Spinal cord (tissue), 10 donors: ENCODE measurements around the gene TMEM248. TPM values are rescaled to one million over a fixed set of nuclear protein-coding genes. Genes with fewer than 3 reads are reported as not detected.
"Not testable (repeated sequence)": the region's sequence is repeated elsewhere in the genome, so short reads cannot be mapped to it uniquely, and the experiment has no call there.

ENCODE experiments used
- DNase-seq, 6 donors: peaks; one replicate each; pipeline versions ENCODE4 v3.0.0 to v3.0.0-alpha.2; 2013 to 2015; ENCODE audit warnings: low spot score in 6 of 6, low read depth in 4 of 6
- H3K27ac ChIP-seq: one replicate; pipeline ENCODE4 v1.5.1; 2013; ENCODE audit warnings: low read depth, low read length, control low read depth
- H3K27me3 ChIP-seq: one replicate; pipeline ENCODE4 v1.6.1; 2013; ENCODE audit warnings: low read length; ENCODE audit not compliant: control insufficient read depth, insufficient read depth
- H3K36me3 ChIP-seq: one replicate; pipeline ENCODE4 v1.6.1; 2013; ENCODE audit warnings: low read length; ENCODE audit not compliant: control insufficient read depth, insufficient read depth
- H3K4me1 ChIP-seq: one replicate; pipeline ENCODE4 v1.6.1; 2013; ENCODE audit warnings: low read length; ENCODE audit not compliant: control insufficient read depth, insufficient read depth
- H3K4me3 ChIP-seq: one replicate; pipeline ENCODE4 v1.5.1; 2013; ENCODE audit warnings: low read depth, low read length, control low read depth
- H3K9me3 ChIP-seq: one replicate; pipeline ENCODE4 v1.6.1; 2013; ENCODE audit warnings: low read length; ENCODE audit not compliant: control insufficient read depth, insufficient read depth
- WGBS: methylation state at CpG from one replicate; pipeline ENCODE4 v1.1.5; 2013; ENCODE audit warnings: missing lambda C conversion rate; ENCODE audit not compliant: insufficient coverage; 5-methylcytosine and 5-hydroxymethylcytosine counted together
- polyA plus RNA-seq, 2 donors: library from polyadenylated mRNA; unstranded; fragments of 120-200 nt; gene quantifications; one replicate each; pipeline ENCODE4 v1.2.1, GENCODE V29; 2013; ENCODE audit not compliant: insufficient read length in 2 of 2
- total RNA-seq, 2 donors: library from RNA; depleted of rRNA in 1 of 2; stranded (reverse); fragments of 120-200 nt in 1 of 2; fragments of >200 nt in 1 of 2; gene quantifications; one replicate each; pipeline versions ENCODE4 v1.2.3 to v1.2.4, GENCODE V29; 2013 to 2014
- donor health status: healthy.

The TMEM248 gene
- total and polyA plus RNA-seq, 4 donors, result 68.2 to 101 (median 76.2) TPM

GRCh38 chr7:66905689-66906088 is 15.3 kb upstream of the TMEM248 start:
- Histone ChIP-seq H3K4me1 (no peaks in the 10 kb centered on the region), H3K27ac (no peak overlapping the region), H3K27me3 (no peaks in the 10 kb centered on the region), H3K9me3 (no peaks in the 10 kb centered on the region), H3K36me3 (peaks cover 40% of the 10 kb centered on the region), H3K4me3 (no peak overlapping the region)
- no peak for DNase-seq
- 88% methylated on average over 5 of the region's 5 CpGs for WGBS

- Histone ChIP-seq H3K27ac (no peak overlapping the region), H3K4me3 (no peak overlapping the region), H3K27me3 (no peaks in the 10 kb centered on the region), H3K4me1 (no peaks in the 10 kb centered on the region), H3K36me3 (peaks cover 24% of the 10 kb centered on the region), H3K9me3 (no peaks in the 10 kb centered on the region)
- 100% methylated on average over 3 of the region's 5 CpGs for WGBS
- DNase-seq, result no peak
These were observed 13.3 kb upstream of the TMEM248 start for GRCh38 chr7:66907731-66908130.

- not testable (repeated sequence) for H3K27ac ChIP-seq, DNase-seq, H3K4me1 ChIP-seq, H3K9me3 ChIP-seq, H3K4me3 ChIP-seq, H3K27me3 ChIP-seq
- peaks cover 16% of the 10 kb centered on the region for H3K36me3 ChIP-seq
- WGBS, result 78% methylated on average over 1 of the region's 4 CpGs
These were observed 12.4 kb upstream of the TMEM248 start for GRCh38 chr7:66908598-66908997.

- WGBS, result no CpG with 5 or more reads among the region's 3 CpGs
- Histone ChIP-seq H3K36me3 (no peaks in the 10 kb centered on the region), H3K4me1 (no peaks in the 10 kb centered on the region), H3K4me3 (no peak overlapping the region), H3K9me3 (no peaks in the 10 kb centered on the region), H3K27me3 (no peaks in the 10 kb centered on the region), H3K27ac (no peak overlapping the region)
- DNase-seq, result no peak
These were observed 10.2 kb upstream of the TMEM248 start for GRCh38 chr7:66910789-66911188.

- not testable (repeated sequence) for H3K27me3 ChIP-seq, H3K4me1 ChIP-seq, H3K36me3 ChIP-seq, H3K27ac ChIP-seq, H3K4me3 ChIP-seq, DNase-seq, H3K9me3 ChIP-seq
- 93% methylated on average over 2 of the region's 2 CpGs for WGBS
These were observed 9.8 kb upstream of the TMEM248 start for GRCh38 chr7:66911191-66911590.

GRCh38 chr7:66912195-66912594 is 8.8 kb upstream of the TMEM248 start:
- Histone ChIP-seq H3K36me3 (no peaks in the 10 kb centered on the region), H3K27ac (no peak overlapping the region), H3K9me3 (no peaks in the 10 kb centered on the region), H3K4me3 (no peak overlapping the region), H3K4me1 (no peaks in the 10 kb centered on the region), H3K27me3 (no peaks in the 10 kb centered on the region)
- WGBS, result 57% methylated on average over 2 of the region's 2 CpGs
- DNase-seq, result no peak

- Histone ChIP-seq H3K27me3 (no peaks in the 10 kb centered on the region), H3K4me1 (no peaks in the 10 kb centered on the region), H3K9me3 (no peaks in the 10 kb centered on the region), H3K27ac (no peak overlapping the region), H3K4me3 (no peak overlapping the region), H3K36me3 (no peaks in the 10 kb centered on the region)
- 98% methylated on average over 6 of the region's 12 CpGs for WGBS
- DNase-seq, result no peak
These were observed 7.6 kb upstream of the TMEM248 start for GRCh38 chr7:66913118-66914037.

- H3K36me3 ChIP-seq, H3K27me3 ChIP-seq, DNase-seq, H3K4me3 ChIP-seq, H3K27ac ChIP-seq, H3K4me1 ChIP-seq, H3K9me3 ChIP-seq: not testable (repeated sequence)
- 86% methylated on average over 5 of the region's 7 CpGs for WGBS
These were observed 3.1 kb upstream of the TMEM248 start for GRCh38 chr7:66917904-66918303.

GRCh38 chr7:66919304-66919703 is 1.7 kb upstream of the TMEM248 start:
- H3K27me3 ChIP-seq, result no peaks in the 10 kb centered on the region

GRCh38 chr7:66919704-66920103 is 1.3 kb upstream of the TMEM248 start:
- Histone ChIP-seq H3K36me3 (peaks cover 6% of the 10 kb centered on the region), H3K27ac (no peak overlapping the region), H3K9me3 (no peaks in the 10 kb centered on the region), H3K27me3 (no peaks in the 10 kb centered on the region), H3K4me3 (no peak overlapping the region), H3K4me1 (peaks cover 16% of the 10 kb centered on the region)
- DNase-seq, result no peak
- WGBS, result 96% methylated on average over 4 of the region's 4 CpGs

More at GRCh38 chr7:66919304-66919703, 1.7 kb upstream of the TMEM248 start:
- no peak for DNase-seq
- Histone ChIP-seq H3K9me3 (no peaks in the 10 kb centered on the region), H3K4me3 (no peak overlapping the region), H3K4me1 (peaks cover 16% of the 10 kb centered on the region), H3K36me3 (peaks cover 6% of the 10 kb centered on the region), H3K27ac (no peak overlapping the region)
- no CpG with 5 or more reads among the region's 1 CpG for WGBS
